HG03064 (cell line): ENCODE measurements around the gene CCDC197.

Source experiments
- ATAC-seq: cut with Tn5 transposase; IDR thresholded peaks from one replicate; pipeline ENCODE4 v1.9.1; 2021; ENCODE audit warnings: low read depth; ENCODE audit not compliant: unreplicated experiment

The CCDC197 gene

DNA sequence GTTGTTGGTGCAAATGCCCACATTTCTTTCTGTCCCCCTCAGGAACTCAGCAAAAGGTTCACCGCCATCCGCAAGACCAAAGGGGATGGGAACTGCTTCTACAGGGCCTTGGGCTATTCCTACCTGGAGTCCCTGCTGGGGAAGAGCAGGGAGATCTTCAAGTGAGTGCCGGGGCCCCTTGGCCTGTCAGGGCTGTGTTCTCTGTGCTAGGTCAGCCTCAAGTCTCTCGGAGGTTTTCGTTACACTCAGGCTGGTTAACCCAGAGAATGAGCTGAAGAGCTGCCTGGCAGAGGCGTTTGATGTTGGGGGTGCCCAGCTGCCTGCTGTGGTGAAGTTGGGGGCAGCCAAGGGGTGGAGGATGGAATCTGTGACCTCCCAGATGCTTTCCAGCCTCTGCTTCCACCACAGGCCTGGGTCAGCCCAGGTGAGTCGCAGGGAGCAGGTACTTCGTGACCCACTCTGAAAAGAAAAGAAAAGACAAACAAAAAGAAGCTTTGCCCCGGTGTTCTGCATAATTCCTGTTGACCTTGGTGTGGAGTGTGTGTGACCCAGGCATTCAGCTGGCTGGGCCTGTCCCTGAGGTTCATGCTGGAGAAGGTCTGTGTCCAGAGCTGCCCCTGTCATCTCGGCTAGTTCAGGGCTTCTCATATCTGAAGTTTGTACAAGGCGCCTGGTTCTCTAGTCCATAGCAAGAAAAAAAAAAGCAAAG lies 42.0 kb downstream of the CCDC197 start:
- ATAC-seq: no peak

DNA sequence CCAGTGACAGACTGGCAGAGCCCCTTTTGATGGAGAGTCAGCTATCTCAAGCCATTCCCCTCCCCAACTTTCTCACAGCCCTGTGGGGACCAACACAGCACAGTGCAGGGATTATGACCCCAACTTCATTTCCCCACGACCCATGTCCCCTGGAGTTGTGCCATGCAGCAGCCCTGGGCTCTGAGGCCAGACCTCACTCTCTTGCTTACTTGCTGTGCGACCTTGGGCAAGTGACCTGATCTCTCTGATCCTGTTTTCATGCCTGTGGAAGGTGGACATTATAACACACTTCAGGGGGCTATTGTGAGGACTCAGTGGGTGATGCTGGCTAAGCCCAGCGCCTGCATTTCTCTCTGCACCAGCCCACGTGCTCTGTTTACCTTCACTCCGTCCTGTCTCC lies 43.1 kb downstream of the CCDC197 start:
- ATAC-seq: no peak

DNA sequence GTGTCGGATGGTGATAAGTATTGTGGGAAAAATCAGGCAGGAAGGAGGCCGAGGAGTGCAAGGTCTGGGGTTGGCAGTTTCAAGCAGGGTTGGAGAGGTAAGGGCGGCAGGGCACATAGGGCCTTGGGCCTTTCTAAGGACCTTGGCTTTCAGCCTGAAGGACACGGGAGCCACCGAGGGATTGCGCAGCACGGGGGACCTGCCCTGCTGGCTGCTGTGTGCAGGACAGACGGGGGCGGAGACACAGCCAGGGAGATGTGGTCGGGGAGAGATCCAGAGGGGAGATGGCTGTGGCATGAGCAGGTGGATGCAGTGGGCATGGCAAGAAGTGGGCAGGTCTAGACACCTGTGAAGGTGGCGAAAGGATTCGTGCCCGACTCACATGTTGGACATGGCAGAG lies 43.7 kb downstream of the CCDC197 start:
- no peak for ATAC-seq

DNA sequence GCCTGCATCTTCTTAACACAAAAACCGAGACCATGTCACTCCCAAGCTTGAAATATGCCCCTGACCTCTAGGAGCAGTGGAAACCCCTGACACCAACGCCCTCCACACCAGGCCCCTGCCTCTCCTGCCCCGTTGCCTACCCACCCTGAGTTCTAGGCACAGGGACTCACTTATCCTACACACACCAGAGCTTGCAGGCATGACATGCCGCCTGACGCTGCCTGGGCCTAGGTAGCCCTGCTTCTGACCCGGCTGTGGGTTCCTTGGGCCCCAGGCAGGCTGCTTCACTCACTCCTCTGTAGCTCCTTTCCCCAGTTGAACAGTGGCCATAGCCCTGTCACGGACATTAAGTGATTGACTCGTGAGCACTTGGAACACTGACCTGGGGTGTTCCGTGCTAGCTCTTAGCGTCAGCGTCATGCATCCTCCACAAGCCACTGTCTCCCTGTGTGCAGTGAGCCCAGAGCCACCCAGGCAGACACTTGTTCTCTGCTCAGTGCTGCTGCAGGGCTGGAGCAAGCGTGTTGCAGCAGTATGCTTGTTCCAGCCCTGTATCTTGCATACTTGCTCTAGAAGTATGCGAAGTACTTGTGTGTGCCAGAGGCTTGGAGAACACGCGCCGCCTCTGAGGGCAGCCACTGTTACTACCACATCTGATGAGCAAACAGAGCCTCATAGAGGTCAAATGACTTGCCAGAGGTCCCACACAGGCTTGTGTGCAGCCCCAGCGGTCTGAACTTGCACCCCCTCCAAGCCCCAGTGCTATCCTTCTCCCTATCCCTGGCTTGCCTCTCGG lies 44.6 kb downstream of the CCDC197 start:
- ATAC-seq: no peak

DNA sequence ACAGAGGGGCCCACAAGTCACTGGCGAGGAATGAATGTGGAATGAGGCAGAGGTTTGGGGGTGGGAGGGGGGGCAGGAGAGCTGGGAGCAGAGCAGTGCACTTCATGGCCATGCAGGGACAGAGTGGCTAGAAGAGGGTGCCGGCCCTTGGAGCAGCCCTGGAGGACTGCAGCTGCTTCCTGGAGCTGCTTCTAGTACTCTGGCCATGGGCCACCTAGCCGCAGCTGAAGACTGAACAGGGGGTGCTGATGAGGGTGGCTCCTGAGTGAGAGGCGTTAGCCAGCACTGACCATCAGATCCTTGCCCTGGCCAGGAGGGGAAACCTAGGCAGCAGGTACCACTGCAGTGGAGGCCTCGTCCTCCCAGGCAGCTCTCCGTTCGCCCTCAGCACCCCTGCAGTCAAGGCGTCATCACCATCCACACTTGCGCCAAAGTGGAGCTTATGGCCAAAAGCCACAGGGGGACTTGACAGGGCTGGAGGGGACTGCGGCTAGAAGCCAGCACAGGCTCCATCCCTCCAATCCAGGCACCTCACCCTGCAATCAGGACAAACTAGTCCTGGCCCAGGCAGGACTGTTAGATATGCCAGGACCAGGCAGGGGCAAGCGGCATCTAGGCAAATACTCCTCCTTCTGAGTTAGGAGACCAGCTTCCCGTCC lies 45.5 kb downstream of the CCDC197 start:
- no peak for ATAC-seq

DNA sequence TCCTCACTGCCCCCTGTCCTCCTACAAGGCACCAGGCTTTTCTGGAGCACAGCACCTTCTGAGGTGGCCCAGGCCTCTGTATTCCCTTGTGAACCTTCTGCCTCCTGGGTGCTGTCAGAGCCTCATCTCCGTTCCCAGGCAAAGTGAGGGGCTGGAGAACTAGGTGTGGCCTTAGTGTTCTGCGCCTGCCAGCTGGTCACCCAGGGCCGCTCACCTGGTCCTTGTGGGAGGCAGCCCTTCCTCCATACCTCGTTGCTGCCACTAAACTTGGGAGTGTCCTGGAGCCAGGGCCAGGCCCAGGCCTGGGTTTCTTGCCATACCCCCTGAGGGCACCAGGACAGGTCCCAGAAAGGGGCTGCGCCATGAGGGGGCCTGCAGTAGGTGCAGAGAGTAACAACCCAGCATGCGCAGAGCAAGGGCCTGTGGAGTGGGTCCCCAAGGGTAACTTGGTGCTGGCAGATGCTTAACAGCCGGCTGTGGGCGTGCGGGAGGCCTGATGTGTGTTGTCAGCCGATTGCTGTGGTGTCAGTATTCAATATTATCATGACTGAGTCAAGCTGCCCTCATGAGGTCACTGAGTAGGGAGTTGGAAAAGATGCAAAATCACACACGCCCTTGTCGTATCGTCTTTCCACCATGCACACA lies 46.1 kb downstream of the CCDC197 start:
- no peak for ATAC-seq

DNA sequence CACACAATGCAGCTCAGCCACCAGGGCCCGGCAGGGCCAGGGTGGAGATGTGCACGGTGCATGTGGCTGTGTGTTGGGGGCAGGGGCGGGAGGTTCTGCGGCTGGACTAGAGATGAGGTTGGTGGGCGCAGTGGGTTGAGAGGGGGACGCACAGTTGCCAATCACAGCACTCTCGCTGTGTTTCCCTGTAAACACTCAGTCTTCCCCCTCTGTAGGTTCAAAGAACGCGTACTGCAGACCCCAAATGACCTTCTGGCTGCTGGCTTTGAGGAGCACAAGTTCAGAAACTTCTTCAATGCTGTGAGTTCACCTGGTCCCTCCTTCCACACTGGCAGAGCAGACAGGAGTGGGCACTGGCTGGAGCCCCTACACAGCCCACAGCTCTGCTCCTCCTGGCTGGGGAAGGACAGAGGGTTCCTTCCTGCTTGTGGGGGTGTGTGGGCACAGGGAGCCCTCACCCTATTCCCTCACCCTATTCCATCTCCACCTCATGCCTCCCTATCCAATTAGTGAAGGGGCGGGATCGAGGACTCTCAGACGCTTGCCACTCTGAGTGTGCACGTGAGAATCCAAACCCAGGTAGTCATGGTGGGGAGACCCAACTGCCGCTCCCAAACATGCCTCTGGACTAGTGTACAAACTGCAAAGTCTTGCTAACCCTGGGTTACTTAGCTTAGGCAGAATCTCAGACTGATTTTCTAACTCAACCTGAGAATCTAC lies 46.8 kb downstream of the CCDC197 start:
- no peak for ATAC-seq

DNA sequence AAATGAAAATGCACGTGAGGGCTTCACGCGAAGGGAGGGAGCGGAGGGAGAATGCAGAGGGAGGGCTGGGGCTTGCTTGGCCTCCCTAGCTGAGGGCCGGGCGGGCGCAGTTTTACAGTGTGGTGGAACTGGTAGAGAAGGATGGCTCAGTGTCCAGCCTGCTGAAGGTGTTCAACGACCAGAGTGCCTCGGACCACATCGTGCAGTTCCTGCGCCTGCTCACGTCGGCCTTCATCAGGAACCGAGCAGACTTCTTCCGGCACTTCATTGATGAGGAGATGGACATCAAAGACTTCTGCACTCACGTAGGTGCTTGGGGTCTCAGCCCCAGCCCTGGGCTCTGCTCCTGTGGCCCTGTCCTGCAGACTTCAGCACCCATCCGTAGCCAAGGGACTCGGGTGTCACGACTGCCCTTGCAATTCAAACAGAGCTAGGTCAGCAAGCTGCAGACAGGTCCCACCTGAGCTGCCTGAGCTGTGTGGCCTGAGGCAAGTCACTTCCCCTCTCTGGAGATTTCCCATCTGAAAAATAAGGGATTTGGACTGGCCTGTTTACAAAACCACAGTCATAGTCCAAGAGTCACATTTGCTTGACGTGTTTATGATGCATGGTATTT lies 47.5 kb downstream of the CCDC197 start:
- no peak for ATAC-seq

DNA sequence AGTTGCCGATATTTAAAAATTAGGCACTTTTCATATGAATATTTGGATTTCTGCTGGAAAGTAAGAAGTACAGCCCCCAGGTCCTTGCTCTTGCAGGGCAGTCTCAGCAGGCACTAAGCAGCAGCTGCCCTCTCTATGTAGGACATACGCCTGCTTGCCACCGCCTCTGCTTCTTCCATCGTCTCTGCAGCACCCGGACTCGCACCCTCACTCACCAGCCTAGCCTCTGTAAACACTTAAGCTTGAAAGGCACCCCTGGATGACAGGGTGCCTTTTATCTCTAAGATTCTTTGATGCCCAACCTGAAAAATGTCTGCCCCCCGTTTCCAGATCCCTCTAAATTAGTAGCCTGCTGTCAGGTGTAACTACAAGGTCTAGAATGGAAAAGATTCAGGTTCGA lies 48.0 kb downstream of the CCDC197 start:
- no peak for ATAC-seq

DNA sequence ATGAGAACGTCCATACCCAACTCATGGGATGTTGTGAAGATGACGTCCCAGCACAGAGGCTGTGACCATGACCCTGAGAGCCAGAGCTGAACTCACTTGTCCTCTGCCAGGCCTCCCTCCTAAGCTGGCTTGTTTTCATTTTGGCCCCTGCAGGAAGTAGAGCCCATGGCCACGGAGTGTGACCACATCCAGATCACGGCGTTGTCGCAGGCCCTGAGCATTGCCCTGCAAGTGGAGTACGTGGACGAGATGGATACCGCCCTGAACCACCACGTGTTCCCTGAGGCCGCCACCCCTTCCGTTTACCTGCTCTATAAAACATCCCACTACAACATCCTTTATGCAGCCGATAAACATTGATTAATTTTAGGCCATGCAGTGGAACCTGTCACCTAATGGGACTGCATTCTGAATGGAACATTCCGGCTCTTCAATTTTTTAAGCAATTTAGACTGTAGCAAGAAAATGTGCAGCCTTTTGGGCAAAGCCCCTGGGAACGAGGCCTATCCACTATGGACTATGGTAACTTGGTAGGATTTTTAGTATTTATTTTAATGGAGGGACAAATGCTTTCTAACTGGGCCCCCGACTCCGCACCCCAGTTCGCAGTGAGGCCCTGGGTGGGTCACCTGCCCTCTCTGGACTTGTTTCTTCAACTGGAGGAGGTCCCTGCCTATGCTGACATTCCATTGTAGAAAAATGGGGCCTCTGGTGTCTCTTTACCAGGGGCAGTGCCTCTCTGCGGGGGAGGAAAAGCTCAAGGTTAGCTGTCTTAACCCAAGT lies 48.7 kb downstream of the CCDC197 start:
- ATAC-seq: no peak

DNA sequence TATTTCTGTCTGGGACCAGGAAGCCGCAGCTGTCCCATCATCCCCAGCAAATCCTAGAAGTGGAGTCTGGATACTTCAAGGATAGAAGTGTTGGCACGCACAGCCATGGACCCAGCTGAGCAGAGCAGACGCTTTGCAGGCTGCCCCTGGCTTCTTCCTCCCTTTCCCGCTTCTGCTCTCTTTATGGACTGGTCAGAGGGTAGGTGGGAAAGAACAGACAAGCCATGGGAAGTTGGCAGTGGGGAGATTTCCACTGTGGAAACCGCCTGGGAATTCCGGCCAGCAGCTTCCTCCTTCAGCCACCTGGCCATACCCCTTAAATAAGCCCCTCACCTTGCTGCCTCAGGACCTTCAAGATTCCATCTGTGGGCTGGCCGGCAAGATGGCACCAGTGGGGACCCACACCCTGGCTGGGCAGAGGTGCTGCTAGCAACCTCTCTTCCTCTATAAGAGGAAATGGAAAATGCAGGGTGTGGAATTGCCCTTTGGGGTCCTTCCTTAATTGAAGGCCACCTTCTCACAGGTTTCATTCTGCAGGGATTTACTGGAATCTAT lies 49.7 kb downstream of the CCDC197 start:
- ATAC-seq: no peak

DNA sequence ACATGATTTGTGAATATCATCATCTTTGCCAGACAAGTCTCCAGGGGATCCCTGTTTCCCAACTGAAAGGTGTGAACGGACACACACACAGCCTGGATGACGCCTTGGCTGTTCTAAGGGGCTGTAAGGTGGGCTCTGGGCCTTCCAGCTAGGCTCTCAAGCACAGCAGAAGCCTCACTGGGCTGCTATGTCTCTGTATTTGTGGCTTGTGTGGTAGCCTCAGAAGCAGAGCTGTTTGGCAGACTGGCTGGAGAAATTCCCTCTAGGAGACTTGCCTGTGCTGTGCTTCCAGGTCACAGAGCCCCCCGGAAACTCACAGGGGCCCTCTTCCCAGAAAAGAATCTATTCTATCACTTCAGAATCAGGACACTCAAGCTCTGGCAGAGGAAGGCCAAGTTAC lies 50.5 kb downstream of the CCDC197 start:
- no peak for ATAC-seq

DNA sequence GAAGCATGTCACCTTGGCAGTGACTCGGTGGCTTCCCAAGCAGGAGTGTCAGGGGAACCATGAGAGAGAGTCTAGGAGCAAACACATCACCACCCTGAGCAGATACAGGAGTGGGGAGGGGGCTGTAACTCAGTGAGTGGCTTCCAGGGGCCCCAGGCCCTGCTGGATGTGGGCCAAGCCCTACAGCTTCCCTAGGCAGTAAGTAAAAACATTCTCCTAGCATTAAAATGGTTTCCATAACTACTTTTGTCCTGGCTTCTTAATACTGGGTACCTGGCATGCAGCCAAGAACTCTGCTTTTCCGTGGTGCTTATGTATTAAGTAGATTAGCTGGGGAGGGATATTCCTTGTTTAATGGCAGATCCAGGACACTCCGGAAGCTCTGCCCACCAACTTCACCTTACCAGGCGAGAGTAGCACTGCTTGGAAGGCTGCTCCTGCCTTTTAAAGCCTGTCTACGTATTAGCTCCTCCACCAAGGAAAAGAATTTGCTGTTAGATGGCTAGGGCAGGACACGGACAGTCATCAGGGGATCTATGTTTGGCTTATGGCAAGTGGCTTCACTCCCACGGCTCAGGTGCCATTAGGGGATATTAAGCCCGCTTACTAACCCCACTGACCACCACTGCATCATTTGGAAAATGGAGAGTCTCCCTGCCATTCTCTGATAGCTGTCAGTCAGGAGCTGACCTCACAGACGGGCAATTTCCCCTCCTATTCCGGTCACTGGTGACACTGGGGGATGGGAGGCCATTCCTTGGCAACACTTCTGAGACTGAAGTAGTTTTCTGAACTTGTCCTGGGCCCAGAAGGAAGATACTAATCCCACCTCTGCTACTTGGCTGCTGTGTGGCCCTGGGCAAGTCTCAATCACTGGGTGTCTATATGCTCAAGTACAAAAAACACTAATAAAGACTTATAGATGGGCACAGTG lies 51.9 kb downstream of the CCDC197 start:
- ATAC-seq: no peak

DNA sequence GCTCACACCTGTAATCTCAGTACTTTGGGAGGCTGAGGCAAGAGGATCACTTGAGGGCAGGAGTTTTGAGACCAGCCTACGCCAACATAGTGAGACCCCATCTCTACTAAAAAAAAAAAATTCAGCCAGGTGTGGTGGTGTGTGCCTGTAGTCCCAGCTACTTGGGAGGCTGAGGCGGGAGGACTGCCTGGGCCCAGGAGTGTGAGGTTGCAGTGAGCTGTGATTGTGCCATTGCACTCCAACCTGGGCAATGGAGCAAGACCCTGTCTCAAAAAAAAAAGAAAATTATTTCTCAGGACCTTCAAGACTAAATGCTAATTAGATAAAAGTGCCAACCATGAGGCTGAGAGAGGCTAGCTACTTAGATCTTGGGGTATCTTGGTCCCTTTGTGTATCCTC lies 52.5 kb downstream of the CCDC197 start:
- ATAC-seq: no peak

DNA sequence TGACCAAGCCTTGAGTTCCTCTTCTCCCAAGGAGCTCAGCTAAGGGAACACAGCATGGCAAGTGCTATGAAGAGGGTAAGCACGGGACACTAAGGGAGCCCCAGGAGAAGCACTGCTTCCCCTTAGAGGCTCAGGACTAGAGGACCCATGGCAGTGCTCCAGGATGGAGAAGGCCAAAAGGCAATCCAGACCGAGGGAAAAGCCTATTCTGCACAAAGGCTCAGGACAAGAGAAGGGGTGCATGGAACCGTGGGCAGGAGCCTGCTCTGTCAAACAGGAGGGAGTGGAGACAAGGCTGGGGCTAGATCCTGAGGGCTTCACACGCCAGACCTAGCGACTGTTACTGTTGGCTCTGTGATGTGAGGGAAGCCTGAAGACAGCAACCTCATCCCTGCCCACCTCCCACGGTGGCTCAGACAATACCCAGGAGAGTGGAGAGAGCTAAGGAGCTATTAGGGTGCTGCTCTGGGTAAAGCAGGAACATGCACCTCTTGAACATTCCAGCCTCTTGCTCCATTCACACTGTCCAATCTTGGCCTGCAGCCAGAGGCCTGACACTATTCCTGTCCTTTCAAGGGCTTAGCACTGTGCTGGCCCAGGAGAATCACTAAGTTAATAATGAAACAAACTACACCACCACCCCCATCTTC lies 53.3 kb downstream of the CCDC197 start:
- no peak for ATAC-seq

DNA sequence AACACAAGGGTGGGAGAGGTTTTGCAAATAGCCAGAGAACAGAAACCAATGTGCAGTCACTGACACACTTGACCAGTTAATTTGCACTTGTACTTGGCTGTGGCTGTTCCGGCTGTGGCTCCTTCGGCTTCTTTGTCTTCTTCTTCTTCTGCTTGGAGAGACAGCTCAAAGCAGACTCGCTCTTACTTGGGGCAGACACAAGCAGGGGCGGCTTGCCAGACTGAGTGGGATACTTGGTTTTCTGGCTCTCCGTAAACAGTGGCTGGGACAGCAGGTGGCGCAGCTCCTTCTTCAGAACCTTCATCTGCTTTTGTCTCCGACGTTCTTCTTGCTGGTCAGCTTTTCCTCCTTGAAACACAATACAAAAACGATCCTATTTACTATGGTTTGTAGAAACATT lies 54.0 kb downstream of the CCDC197 start:
- ATAC-seq: no peak

DNA sequence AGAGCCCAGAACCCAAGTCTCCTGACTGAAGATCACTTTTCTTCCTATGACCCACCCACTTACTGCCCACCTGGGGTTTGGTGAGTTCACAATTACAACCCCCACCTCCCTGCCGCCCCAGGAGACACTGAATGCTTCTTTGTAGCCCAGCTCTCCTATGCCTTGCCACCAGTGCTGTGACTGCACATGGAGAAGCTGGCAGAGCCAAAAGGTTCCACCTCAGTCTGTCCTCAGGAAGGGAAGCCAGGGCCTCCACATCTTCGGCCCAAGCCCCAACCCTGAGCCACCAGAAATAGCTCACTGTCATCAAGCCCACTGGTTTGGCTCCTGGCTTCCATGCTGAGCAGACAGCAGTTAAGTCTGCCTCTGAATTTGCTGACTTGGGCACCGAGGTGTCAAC lies 54.7 kb downstream of the CCDC197 start:
- no peak for ATAC-seq

DNA sequence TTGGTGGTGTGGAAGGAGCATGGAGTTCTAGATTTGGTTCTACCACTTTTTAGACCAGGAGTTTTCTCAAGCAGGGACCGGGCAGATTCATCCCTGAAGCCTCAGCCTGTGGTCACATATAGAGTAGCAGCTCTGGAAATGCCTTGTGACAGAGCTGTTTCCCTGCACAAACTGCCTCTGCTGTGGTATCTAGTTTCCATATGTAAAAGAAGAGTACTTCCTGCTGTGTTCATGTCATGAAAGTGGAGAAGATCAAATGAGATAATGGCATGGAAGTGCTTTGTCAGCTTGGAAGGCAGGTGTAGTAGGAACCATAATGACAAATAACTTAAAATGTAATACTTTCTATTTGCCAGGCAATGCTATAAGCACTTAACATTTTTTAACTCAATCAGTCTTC lies 55.1 kb downstream of the CCDC197 start:
- ATAC-seq: no peak
